K562 (cell line): Measurements from ENCODE around the gene GRIK3. TPM values are rescaled to one million over a fixed set of nuclear protein-coding genes. Genes with fewer than 3 reads are reported as not detected.

Experiments
- ATAC-seq: fragments of 200-7000 bp; cut with Tn5 transposase; 3 replicates; pipeline ENCODE4 v1.9.1; 2020; ENCODE audit warnings: moderate library complexity
- BruUV-seq: library from RNA; stranded (reverse); fragments of 400-500 nt; replicated peaks from 2 replicates; lab custom pipeline; 2021; lab: Mats Ljungman, UMichigan
- CTCF ChIA-PET: fragments of 300-600 bp; formaldehyde crosslinking; extraction: SDS; loops from one replicate; lab custom pipeline; 2021; ENCODE audit warnings: low intra/inter-chr PET ratio; lab: Yijun Ruan, JAX
- POLR2A ChIA-PET: fragments of 300-600, 350-650 bp; sonication (Branson Sonifier 250); formaldehyde crosslinking; extraction: SDS; loops from one replicate; lab custom pipeline; 2021; ENCODE audit warnings: antibody characterized with exemption, inconsistent platforms; lab: Yijun Ruan, JAX
- DNase-seq, 4 experiments: peaks; one replicate each; pipeline versions ENCODE4 v3.0.0 to v3.0.0-alpha.2; 2011 to 2018; ENCODE audit warnings: low spot score in 3 of 4, mixed read lengths in 3 of 4; ENCODE audit errors: extremely low read depth in 1 of 4
- FAIRE-seq: peaks from 2 replicates; lab custom pipeline; 2011; peaks lifted over from hg19 to GRCh38; lab: Jason Lieb, UNC
- H2AFZ ChIP-seq: 2 replicates; pipeline ENCODE4 v1.6.0; 2011; ENCODE audit warnings: low read depth, low read length, control low read depth, inconsistent platforms
- H3K27ac ChIP-seq: fragments of 200-600 bp; 3 replicates; pipeline ENCODE4 v1.8.0; 2011; ENCODE audit warnings: low read depth, mild to moderate bottlenecking, control low read depth, inconsistent platforms, low read length, moderate library complexity, mixed read lengths; ENCODE audit errors: extremely low read depth
- H3K27me3 ChIP-seq, 2 experiments: fragments of 300-600 bp in 1 of 2; 2 replicates in 1 of 2; 3 replicates in 1 of 2; pipeline versions ENCODE4 v1.6.0 to v1.8.0; 2011; ENCODE audit warnings: inconsistent platforms in 2 of 2, low read length in 2 of 2, mild to moderate bottlenecking in 1 of 2, mixed read lengths in 1 of 2, moderate library complexity in 1 of 2; ENCODE audit not compliant: control insufficient read depth in 2 of 2, insufficient read depth in 2 of 2
- H3K36me3 ChIP-seq: fragments of 300-600 bp; 3 replicates; pipeline ENCODE4 v1.8.0; 2011; ENCODE audit warnings: mild to moderate bottlenecking, low read length, inconsistent platforms; ENCODE audit not compliant: control insufficient read depth, insufficient read depth
- H3K4me1 ChIP-seq, 2 experiments: fragments of 200-600 bp in 1 of 2; replicated peaks in 1 of 2; 2 replicates in 1 of 2; 3 replicates in 1 of 2; pipeline versions ENCODE4 v1.5.1 to v1.8.0; 2011; ENCODE audit warnings: inconsistent platforms in 2 of 2, low read length in 2 of 2, mild to moderate bottlenecking in 1 of 2, mixed read lengths in 1 of 2, moderate library complexity in 1 of 2; ENCODE audit not compliant: control insufficient read depth in 2 of 2, insufficient read depth in 2 of 2
- H3K4me2 ChIP-seq: 2 replicates; pipeline ENCODE4 v1.6.1; 2011; ENCODE audit warnings: low read length, control low read depth, inconsistent platforms, mixed read lengths; ENCODE audit not compliant: insufficient read depth
- H3K4me3 ChIP-seq: fragments of 200-600 bp; sonication (generic), shearing (Covaris generic); 2 replicates; pipeline ENCODE4 v1.5.1; 2016; ENCODE audit warnings: control low read depth, inconsistent platforms
- H3K79me2 ChIP-seq: fragments of 200-600 bp; 3 replicates; pipeline ENCODE4 v1.8.0; 2011; ENCODE audit warnings: low read length, inconsistent platforms; ENCODE audit not compliant: control insufficient read depth, insufficient read depth
- H3K9ac ChIP-seq, 2 experiments: 2 replicates each; pipeline versions ENCODE4 v1.6.0 to v1.6.1; 2011; ENCODE audit warnings: low read depth in 2 of 2, low read length in 2 of 2, control low read depth in 1 of 2, inconsistent platforms in 1 of 2, mild to moderate bottlenecking in 1 of 2, mixed read lengths in 1 of 2; ENCODE audit not compliant: insufficient read depth in 1 of 2
- H3K9me1 ChIP-seq: one replicate; pipeline ENCODE4 v1.6.0; 2011; ENCODE audit warnings: inconsistent platforms, mild to moderate bottlenecking, low read length, moderate library complexity; ENCODE audit not compliant: control insufficient read depth, insufficient read depth
- H3K9me3 ChIP-seq: replicated peaks from 2 replicates; pipeline ENCODE4 v1.5.1; 2011; ENCODE audit warnings: low read depth, low read length, inconsistent platforms; ENCODE audit not compliant: control insufficient read depth, insufficient read depth
- H4K20me1 ChIP-seq: replicated peaks from 2 replicates; pipeline ENCODE4 v1.6.1; 2011; ENCODE audit warnings: low read length, inconsistent platforms, mixed read lengths; ENCODE audit not compliant: control insufficient read depth, insufficient read depth
- ATF1 ChIP-seq, 2 experiments: fragments of 450-650 bp in 1 of 2; IDR thresholded peaks; 2 replicates each; pipeline ENCODE4 v1.6.1; 2016; ENCODE audit warnings: missing compliant biosample characterization in 1 of 2, missing genetic modification characterization in 1 of 2
- FOXK2 ChIP-seq, 2 experiments: fragments of 450-650 bp; IDR thresholded peaks in 1 of 2; conservative IDR thresholded peaks in 1 of 2; 2 replicates each; pipeline ENCODE4 v1.6.1; 2016; ENCODE audit warnings: low read depth in 2 of 2, mild to moderate bottlenecking in 1 of 2
- HDAC6 ChIP-seq: IDR thresholded peaks from 2 replicates; pipeline ENCODE4 v1.6.1; 2012; ENCODE audit warnings: low read depth, mild to moderate bottlenecking, control low read depth, inconsistent platforms, low read length, moderate library complexity
- NR2C1 ChIP-seq, 2 experiments: fragments of 450-650 bp; IDR thresholded peaks; 2 replicates each; pipeline ENCODE4 v1.6.1; 2017; ENCODE audit warnings: mild to moderate bottlenecking in 2 of 2, antibody characterized with exemption in 1 of 2, inconsistent platforms in 1 of 2, missing compliant biosample characterization in 1 of 2, missing genetic modification characterization in 1 of 2
- WGBS: fragments of 100-300 bp; shearing (Covaris generic); methylation state at CpG from one replicate; pipeline ENCODE4 v1.1.6; 2016; ENCODE audit warnings: low coverage, mixed read lengths; ENCODE audit not compliant: insufficient coverage; ENCODE audit errors: missing lambda C conversion rate; 5-methylcytosine and 5-hydroxymethylcytosine counted together
- in situ Hi-C: fragments of 300-500 bp; cut with MboI; formaldehyde crosslinking; loops from 4 replicates; pipeline ENCODE4 v1.15.0; 2018; ENCODE audit warnings: inconsistent platforms, mixed read lengths
- intact Hi-C: fragments of 100-400 bp; cut with micrococcal nuclease; formaldehyde crosslinking; loops from 2 replicates; pipeline ENCODE4 v1.14.2; 2022
- polyA plus RNA-seq, 8 experiments: library from polyadenylated mRNA; depleted of rRNA in 4 of 8; stranded (reverse) in 5 of 8; unstranded in 3 of 8; fragments of >200 nt; fragmentation: Nextera tagmentation in 2 of 8; fragmentation: Illumina TruSeq in 1 of 8; extraction: Ambion mirVana in 2 of 8; extraction: Trizol in 1 of 8; gene quantifications; 2 replicates each; pipeline versions ENCODE4 v1.2.1 to v1.2.3, GENCODE V29; 2011 to 2014; ENCODE audit warnings: inconsistent platforms in 1 of 8, missing spikeins in 1 of 8
- total RNA-seq, 7 experiments: library from RNA; depleted of rRNA in 6 of 7; stranded (reverse); fragments of >200 nt in 6 of 7; fragmentation: Illumina TruSeq in 2 of 7; extraction: Trizol in 2 of 7; gene quantifications; 2 replicates each; pipeline versions ENCODE4 v1.2.1 to v1.2.3, GENCODE V29; 2011 to 2021; ENCODE audit warnings: low replicate concordance in 1 of 7
- TF ChIP-seq, protein P1 (sequence below): fragments of 450-650 bp; IDR thresholded peaks from 2 replicates; pipeline ENCODE4 v1.6.1; 2017; ENCODE audit warnings: antibody characterized with exemption
- TF ChIP-seq, protein P2 (sequence below): fragments of 250-450 bp; sonication (Bioruptor Pico); IDR thresholded peaks from 2 replicates; pipeline ENCODE4 v1.9.0; 2021; ENCODE audit warnings: mild to moderate bottlenecking
- TF ChIP-seq, protein P3 (sequence below): fragments of 250-450 bp; sonication (Bioruptor Pico); IDR thresholded peaks from 2 replicates; pipeline ENCODE4 v1.5.0; 2020; ENCODE audit warnings: mild to moderate bottlenecking, borderline replicate concordance
- TF ChIP-seq, protein P4 (sequence below): fragments of 250-450 bp; sonication (Bioruptor Pico); IDR thresholded peaks from 2 replicates; pipeline ENCODE4 v1.4.0; 2020; ENCODE audit warnings: mild to moderate bottlenecking, moderate library complexity

GRIK3 gene
- total and polyA plus RNA-seq, 9 of the 15 experiments (the other 6 are each of a cell fraction or from before 2014, with no cell fraction given), result not detected

DNA sequence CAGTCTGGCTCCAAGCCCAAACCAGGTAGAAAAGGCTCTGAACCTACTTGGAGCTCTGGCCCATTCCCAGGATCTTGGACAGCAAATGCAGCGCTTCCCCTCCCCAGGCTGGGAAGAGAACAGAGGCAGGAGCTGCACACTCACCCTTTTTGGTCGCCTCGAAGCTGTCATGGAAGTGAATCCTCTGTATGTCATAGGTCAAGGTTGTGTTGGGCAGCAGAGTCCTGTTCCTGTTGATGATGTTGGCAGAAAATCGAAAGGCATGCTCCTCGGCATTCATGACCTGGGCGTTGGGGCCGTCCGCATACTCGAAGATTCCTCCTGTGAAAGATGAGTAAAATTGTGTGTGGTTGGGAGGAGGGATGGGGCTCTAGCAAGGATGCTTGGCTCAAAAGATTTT, 143.5 kb downstream of the GRIK3 start:
- H3K9me3 ChIP-seq, result no peaks in the 10 kb centered on the region
- no peak overlapping the region for H2AFZ ChIP-seq
- no peak for DNase-seq
- CTCF ChIA-PET, result no interaction called here
- H3K27me3 ChIP-seq, result 0 out of 5 replicates have a peak, but pooled peaks cover 0 to 5% of the 10 kb centered on the region in 2 experiments
- no peaks in the 10 kb centered on the region for H3K79me2 ChIP-seq
- H3K9me1 ChIP-seq, result no peaks in the 10 kb centered on the region
- intact Hi-C loops (no loop called here), in situ Hi-C loops (no loop called here)
- H3K4me2 ChIP-seq, result no peak overlapping the region
- H3K4me1 ChIP-seq, result no peaks in the 10 kb centered on the region
- no peaks in the 10 kb centered on the region for H3K36me3 ChIP-seq
- POLR2A ChIA-PET, result interaction anchor here (1.1 kb wide), 1 partner anchor 9 kb away, joined by 3 read pairs; no protein-coding TSS in a partner anchor
- BruUV-seq, result no TSS peak
- H4K20me1 ChIP-seq, result no peaks in the 10 kb centered on the region
- no peak for ATAC-seq
- no peak overlapping the region for H3K4me3 ChIP-seq
- FAIRE-seq, result no peak
- no peak overlapping the region for H3K9ac ChIP-seq
- H3K27ac ChIP-seq, result no peak overlapping the region
- 2% methylated on average over 9 of the region's 9 CpGs for WGBS
- TF ChIP-seq HDAC6 (no peak), ATF1 (CRISPR knock-in tag; IDR thresholded peaks at IDR 0.05) (no peak), ATF1 (tag; IDR thresholded peaks at IDR 0.05) (no peak), FOXK2 (conservative IDR thresholded peaks at IDR 0.05 in 1 of 2, IDR thresholded peaks at IDR 0.05 in 1 of 2; ENCODE audit: low read depth in 2 of 2) (no peak), NR2C1 (IDR thresholded peaks at IDR 0.05) (no peak), NR2C1 (tag; IDR thresholded peaks at IDR 0.05) (no peak)
- TF ChIP-seq, protein P1, sequence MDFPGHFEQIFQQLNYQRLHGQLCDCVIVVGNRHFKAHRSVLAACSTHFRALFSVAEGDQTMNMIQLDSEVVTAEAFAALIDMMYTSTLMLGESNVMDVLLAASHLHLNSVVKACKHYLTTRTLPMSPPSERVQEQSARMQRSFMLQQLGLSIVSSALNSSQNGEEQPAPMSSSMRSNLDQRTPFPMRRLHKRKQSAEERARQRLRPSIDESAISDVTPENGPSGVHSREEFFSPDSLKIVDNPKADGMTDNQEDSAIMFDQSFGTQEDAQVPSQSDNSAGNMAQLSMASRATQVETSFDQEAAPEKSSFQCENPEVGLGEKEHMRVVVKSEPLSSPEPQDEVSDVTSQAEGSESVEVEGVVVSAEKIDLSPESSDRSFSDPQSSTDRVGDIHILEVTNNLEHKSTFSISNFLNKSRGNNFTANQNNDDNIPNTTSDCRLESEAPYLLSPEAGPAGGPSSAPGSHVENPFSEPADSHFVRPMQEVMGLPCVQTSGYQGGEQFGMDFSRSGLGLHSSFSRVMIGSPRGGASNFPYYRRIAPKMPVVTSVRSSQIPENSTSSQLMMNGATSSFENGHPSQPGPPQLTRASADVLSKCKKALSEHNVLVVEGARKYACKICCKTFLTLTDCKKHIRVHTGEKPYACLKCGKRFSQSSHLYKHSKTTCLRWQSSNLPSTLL, result no peak
- TF ChIP-seq, protein P2, sequence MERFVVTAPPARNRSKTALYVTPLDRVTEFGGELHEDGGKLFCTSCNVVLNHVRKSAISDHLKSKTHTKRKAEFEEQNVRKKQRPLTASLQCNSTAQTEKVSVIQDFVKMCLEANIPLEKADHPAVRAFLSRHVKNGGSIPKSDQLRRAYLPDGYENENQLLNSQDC (CRISPR knock-in tag), result no peak
- TF ChIP-seq, protein P3, sequence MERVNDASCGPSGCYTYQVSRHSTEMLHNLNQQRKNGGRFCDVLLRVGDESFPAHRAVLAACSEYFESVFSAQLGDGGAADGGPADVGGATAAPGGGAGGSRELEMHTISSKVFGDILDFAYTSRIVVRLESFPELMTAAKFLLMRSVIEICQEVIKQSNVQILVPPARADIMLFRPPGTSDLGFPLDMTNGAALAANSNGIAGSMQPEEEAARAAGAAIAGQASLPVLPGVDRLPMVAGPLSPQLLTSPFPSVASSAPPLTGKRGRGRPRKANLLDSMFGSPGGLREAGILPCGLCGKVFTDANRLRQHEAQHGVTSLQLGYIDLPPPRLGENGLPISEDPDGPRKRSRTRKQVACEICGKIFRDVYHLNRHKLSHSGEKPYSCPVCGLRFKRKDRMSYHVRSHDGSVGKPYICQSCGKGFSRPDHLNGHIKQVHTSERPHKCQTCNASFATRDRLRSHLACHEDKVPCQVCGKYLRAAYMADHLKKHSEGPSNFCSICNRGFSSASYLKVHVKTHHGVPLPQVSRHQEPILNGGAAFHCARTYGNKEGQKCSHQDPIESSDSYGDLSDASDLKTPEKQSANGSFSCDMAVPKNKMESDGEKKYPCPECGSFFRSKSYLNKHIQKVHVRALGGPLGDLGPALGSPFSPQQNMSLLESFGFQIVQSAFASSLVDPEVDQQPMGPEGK, result no peak
- TF ChIP-seq, protein P4, sequence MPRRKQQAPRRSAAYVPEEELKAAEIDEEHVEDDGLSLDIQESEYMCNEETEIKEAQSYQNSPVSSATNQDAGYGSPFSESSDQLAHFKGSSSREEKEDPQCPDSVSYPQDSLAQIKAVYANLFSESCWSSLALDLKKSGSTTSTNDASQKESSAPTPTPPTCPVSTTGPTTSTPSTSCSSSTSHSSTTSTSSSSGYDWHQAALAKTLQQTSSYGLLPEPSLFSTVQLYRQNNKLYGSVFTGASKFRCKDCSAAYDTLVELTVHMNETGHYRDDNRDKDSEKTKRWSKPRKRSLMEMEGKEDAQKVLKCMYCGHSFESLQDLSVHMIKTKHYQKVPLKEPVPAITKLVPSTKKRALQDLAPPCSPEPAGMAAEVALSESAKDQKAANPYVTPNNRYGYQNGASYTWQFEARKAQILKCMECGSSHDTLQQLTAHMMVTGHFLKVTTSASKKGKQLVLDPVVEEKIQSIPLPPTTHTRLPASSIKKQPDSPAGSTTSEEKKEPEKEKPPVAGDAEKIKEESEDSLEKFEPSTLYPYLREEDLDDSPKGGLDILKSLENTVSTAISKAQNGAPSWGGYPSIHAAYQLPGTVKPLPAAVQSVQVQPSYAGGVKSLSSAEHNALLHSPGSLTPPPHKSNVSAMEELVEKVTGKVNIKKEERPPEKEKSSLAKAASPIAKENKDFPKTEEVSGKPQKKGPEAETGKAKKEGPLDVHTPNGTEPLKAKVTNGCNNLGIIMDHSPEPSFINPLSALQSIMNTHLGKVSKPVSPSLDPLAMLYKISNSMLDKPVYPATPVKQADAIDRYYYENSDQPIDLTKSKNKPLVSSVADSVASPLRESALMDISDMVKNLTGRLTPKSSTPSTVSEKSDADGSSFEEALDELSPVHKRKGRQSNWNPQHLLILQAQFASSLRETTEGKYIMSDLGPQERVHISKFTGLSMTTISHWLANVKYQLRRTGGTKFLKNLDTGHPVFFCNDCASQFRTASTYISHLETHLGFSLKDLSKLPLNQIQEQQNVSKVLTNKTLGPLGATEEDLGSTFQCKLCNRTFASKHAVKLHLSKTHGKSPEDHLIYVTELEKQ (CRISPR knock-in tag), result no peak
